Mesendoderm (in vitro differentiated cells): Measurements from ENCODE around the gene PKDREJ.

ENCODE experiments used
- DNase-seq: peaks from one replicate; pipeline ENCODE4 v3.0.0; 2013
- H2AK5ac ChIP-seq: 2 replicates; pipeline ENCODE4 v1.6.1; 2013; ENCODE audit warnings: low read length, inconsistent platforms
- H2BK120ac ChIP-seq: 2 replicates; pipeline ENCODE4 v1.6.1; 2013; ENCODE audit warnings: low read depth, mild to moderate bottlenecking, low read length, moderate library complexity, mixed read lengths
- H2BK15ac ChIP-seq: replicated peaks from 2 replicates; pipeline ENCODE4 v1.6.1; 2013; ENCODE audit warnings: low read depth, mild to moderate bottlenecking, moderate library complexity
- H2BK5ac ChIP-seq: 2 replicates; pipeline ENCODE4 v1.6.1; 2013; ENCODE audit warnings: low read length, inconsistent platforms
- H3K18ac ChIP-seq: 2 replicates; pipeline ENCODE4 v1.6.1; 2013; ENCODE audit warnings: mild to moderate bottlenecking, low read length, mixed read lengths
- H3K23ac ChIP-seq: one replicate; pipeline ENCODE4 v1.6.1; 2013; ENCODE audit warnings: low read length
- H3K27ac ChIP-seq: 2 replicates; pipeline ENCODE4 v1.5.1; 2013; ENCODE audit warnings: low read depth, mild to moderate bottlenecking, inconsistent platforms, low read length, moderate library complexity
- H3K27me3 ChIP-seq: 2 replicates; pipeline ENCODE4 v1.6.1; 2013; ENCODE audit warnings: low read length, control low read depth, mild to moderate bottlenecking, inconsistent platforms; ENCODE audit not compliant: insufficient read depth, poor library complexity
- H3K36me3 ChIP-seq: 2 replicates; pipeline ENCODE4 v1.6.1; 2013; ENCODE audit warnings: low read length, inconsistent platforms; ENCODE audit not compliant: control insufficient read depth, insufficient read depth
- H3K4ac ChIP-seq: one replicate; pipeline ENCODE4 v1.6.1; 2013; ENCODE audit warnings: low read depth, mild to moderate bottlenecking, low read length, moderate library complexity
- H3K4me1 ChIP-seq: 2 replicates; pipeline ENCODE4 v1.6.1; 2013; ENCODE audit warnings: low read depth, low read length, inconsistent platforms; ENCODE audit not compliant: control insufficient read depth
- H3K4me2 ChIP-seq: 2 replicates; pipeline ENCODE4 v1.6.1; 2013; ENCODE audit warnings: low read length
- H3K4me3 ChIP-seq: 2 replicates; pipeline ENCODE4 v1.5.1; 2013; ENCODE audit warnings: mild to moderate bottlenecking, low read length
- H3K56ac ChIP-seq: one replicate; pipeline ENCODE4 v1.6.1; 2013; ENCODE audit warnings: low read length
- H3K79me1 ChIP-seq: 2 replicates; pipeline ENCODE4 v1.6.1; 2013; ENCODE audit warnings: low read length, inconsistent platforms
- H3K79me2 ChIP-seq: 2 replicates; pipeline ENCODE4 v1.6.1; 2013; ENCODE audit warnings: mild to moderate bottlenecking, low read length; ENCODE audit not compliant: control insufficient read depth, insufficient read depth
- H3K9ac ChIP-seq: 2 replicates; pipeline ENCODE4 v1.6.1; 2013; ENCODE audit warnings: low read length, inconsistent platforms
- H4K5ac ChIP-seq: one replicate; pipeline ENCODE4 v1.6.1; 2013; ENCODE audit warnings: low read length
- H4K8ac ChIP-seq: one replicate; pipeline ENCODE4 v1.6.1; 2013; ENCODE audit warnings: low read depth, mild to moderate bottlenecking, control low read depth, low read length, moderate library complexity
- WGBS: extraction: QIAGEN DNeasy Blood & Tissue Kit; methylation state at CpG from one replicate; pipeline ENCODE4 v1.1.7; 2013; ENCODE audit warnings: low lambda C conversion rate, missing lambda C conversion rate; ENCODE audit not compliant: insufficient coverage; ENCODE audit errors: extremely low coverage; 5-methylcytosine and 5-hydroxymethylcytosine counted together

The PKDREJ gene

DNA sequence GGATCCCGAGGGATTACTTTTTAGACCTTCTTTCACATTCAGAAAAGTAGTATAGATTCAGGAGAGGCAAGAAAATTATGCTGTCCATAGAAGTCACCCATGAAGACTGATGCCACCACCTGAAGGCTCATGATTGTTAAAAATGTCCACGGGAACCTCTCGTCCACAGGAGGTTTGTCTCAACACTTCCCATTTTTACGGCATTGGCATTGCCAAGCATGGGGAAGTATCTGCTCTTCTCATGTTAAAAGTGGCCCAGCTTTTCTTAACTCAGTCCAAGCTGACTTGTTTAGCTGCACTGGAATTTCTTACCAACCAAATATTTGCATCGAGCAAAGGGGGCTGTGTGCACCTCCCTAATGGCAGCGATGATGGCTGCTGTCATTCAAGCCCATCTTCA lies 22.6 kb downstream of the PKDREJ start:
- no peak for DNase-seq
- Histone ChIP-seq H3K9ac (no peak overlapping the region), H3K18ac (no peak overlapping the region), H3K4ac (no peak overlapping the region), H3K4me2 (no peak overlapping the region), H2BK120ac (no peak overlapping the region), H3K79me1 (no peaks in the 10 kb centered on the region), H3K56ac (no peak overlapping the region), H2BK15ac (no peak overlapping the region), H3K23ac (no peak overlapping the region), H3K79me2 (no peaks in the 10 kb centered on the region), H4K5ac (no peak overlapping the region), H3K27ac (no peak overlapping the region), H3K4me1 (no peaks in the 10 kb centered on the region), H3K27me3 (no peaks in the 10 kb centered on the region), H3K36me3 (no peaks in the 10 kb centered on the region), H2AK5ac (no peak overlapping the region), H2BK5ac (no peak overlapping the region), H3K4me3 (no peak overlapping the region), H4K8ac (no peak overlapping the region)
- WGBS, result no CpG with 5 or more reads among the region's 6 CpGs

- Histone ChIP-seq H3K36me3 (no peaks in the 10 kb centered on the region), H3K27ac (no peak overlapping the region), H3K4me2 (no peak overlapping the region), H3K79me2 (no peaks in the 10 kb centered on the region), H2AK5ac (no peak overlapping the region), H3K9ac (no peak overlapping the region), H2BK5ac (no peak overlapping the region), H3K79me1 (no peaks in the 10 kb centered on the region), H3K18ac (no peak overlapping the region), H4K5ac (no peak overlapping the region), H3K4ac (no peak overlapping the region), H3K23ac (no peak overlapping the region), H4K8ac (no peak overlapping the region), H2BK120ac (no peak overlapping the region), H2BK15ac (no peak overlapping the region), H3K4me1 (no peaks in the 10 kb centered on the region), H3K56ac (no peak overlapping the region), H3K27me3 (no peaks in the 10 kb centered on the region), H3K4me3 (no peak overlapping the region)
- no peak for DNase-seq
- WGBS, result no CpG with 5 or more reads among the region's 2 CpGs
Observed at GRCh38 chr22:46240073-46240472, 23.1 kb downstream of the PKDREJ start.

DNA sequence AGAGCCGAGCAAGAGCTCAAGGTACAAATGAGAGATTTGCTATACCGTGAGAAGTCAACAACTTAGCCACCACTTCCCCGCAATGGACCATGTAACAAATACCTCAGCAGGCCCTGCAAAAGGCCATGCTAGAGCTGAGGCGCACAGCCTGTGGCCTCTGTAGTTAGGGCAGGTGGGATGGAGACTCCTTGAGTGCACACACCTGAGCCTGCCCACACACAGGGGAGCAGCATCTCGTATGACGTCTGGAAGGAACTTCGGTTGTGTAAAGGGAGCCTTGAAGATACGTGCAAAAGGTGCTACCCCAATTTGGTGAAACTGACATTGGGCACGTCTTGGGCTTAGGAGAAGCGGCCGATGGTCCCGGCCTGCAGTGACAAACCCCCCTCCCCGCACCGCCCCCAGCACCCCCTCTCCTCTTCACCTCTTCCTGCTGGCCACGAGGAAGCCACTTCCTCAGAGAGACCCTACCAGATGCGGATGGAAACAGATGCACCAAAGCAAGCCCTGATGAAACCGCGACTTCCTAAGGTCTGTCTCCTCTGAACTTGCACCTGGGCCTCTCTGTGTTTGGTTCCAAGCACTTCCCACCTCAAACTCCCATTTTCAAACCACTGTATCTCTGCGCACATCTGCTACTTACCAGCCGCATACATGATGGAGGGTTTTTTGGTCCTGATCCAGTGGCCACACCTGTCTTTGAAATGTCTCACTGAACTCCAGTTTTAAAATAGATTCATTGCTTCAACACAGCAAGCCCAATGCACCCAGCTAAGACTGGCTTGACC lies 23.7 kb downstream of the PKDREJ start:
- no peak overlapping the region for H2BK15ac ChIP-seq
- no peak overlapping the region for H3K27ac ChIP-seq
- no peak overlapping the region for H3K23ac ChIP-seq
- H3K4me3 ChIP-seq, result no peak overlapping the region
- DNase-seq, result no peak
- H3K4ac ChIP-seq, result no peak overlapping the region
- no peak overlapping the region for H2AK5ac ChIP-seq
- H3K27me3 ChIP-seq, result no peaks in the 10 kb centered on the region
- H2BK5ac ChIP-seq, result no peak overlapping the region
- H4K8ac ChIP-seq, result no peak overlapping the region
- no peaks in the 10 kb centered on the region for H3K4me1 ChIP-seq
- WGBS, result no CpG with 5 or more reads among the region's 20 CpGs
- H3K79me2 ChIP-seq, result no peaks in the 10 kb centered on the region
- H2BK120ac ChIP-seq, result no peak overlapping the region
- H3K4me2 ChIP-seq, result no peak overlapping the region
- H3K56ac ChIP-seq, result no peak overlapping the region
- H3K18ac ChIP-seq, result no peak overlapping the region
- no peak overlapping the region for H4K5ac ChIP-seq
- no peaks in the 10 kb centered on the region for H3K36me3 ChIP-seq
- no peaks in the 10 kb centered on the region for H3K79me1 ChIP-seq
- no peak overlapping the region for H3K9ac ChIP-seq

DNA sequence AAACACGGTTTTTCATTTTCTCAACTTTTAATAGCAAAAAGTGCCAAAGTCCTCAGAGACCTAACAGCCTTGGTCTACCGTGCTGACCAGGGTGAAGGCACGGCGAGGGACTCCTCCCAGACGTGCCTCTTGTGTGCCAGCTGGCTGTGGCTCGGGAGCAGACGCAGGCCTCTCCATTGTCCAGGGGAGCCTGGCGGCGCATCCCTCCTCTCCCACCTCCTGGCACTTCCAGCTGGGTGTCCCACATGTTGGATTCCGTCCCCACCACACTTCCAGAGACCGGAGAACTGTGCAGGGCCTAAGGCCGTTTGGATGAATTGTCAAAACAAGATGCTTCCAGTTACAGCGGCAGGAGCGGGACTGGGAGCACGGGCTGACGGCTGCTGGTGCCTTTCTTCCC lies 24.6 kb downstream of the PKDREJ start:
- no peak overlapping the region for H3K4me2 ChIP-seq
- H3K23ac ChIP-seq, result no peak overlapping the region
- no peak overlapping the region for H2BK120ac ChIP-seq
- H4K5ac ChIP-seq, result no peak overlapping the region
- no peak overlapping the region for H3K27ac ChIP-seq
- H3K4me1 ChIP-seq, result no peaks in the 10 kb centered on the region
- WGBS, result no CpG with 5 or more reads among the region's 16 CpGs
- no peak overlapping the region for H4K8ac ChIP-seq
- no peak overlapping the region for H3K18ac ChIP-seq
- no peak overlapping the region for H3K4me3 ChIP-seq
- H2BK5ac ChIP-seq, result no peak overlapping the region
- H3K36me3 ChIP-seq, result no peaks in the 10 kb centered on the region
- no peak overlapping the region for H3K9ac ChIP-seq
- DNase-seq, result no peak
- H3K56ac ChIP-seq, result no peak overlapping the region
- no peak overlapping the region for H2AK5ac ChIP-seq
- no peak overlapping the region for H2BK15ac ChIP-seq
- H3K79me1 ChIP-seq, result no peaks in the 10 kb centered on the region
- no peaks in the 10 kb centered on the region for H3K79me2 ChIP-seq
- no peaks in the 10 kb centered on the region for H3K27me3 ChIP-seq
- H3K4ac ChIP-seq, result no peak overlapping the region

DNA sequence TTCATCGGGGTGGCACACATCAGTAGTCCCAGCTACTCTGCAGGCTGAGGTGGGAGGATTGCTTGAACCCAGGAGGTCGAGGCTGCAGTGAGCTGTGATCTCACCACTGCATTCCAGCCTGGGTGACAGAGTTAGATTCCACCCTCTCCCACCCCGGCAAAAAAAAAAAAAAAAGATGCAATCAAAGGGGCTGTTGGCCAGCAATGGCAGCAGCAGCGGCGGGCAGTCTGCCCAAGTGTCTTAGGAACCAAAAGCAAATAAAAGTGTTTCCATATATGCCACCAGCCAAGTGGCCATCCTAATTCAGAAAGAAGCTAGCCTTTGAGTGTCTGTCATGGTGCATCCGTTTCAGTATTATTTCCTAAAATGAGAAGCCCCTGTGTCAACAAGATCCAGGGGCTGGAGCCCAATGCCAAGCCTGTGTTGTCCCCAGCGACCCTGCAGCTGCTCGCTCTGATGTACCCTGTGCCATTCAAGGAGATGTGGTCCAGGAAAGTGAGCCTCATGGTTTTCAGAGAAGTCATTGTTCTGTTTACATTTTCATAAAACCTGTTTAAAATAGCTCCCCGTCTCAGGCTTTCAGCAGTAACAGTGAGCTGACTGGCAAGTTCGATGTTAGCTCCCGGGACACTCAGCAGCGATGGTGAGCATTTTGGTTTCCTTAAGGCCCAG lies 25.6 kb downstream of the PKDREJ start:
- Histone ChIP-seq H2AK5ac (no peak overlapping the region), H2BK120ac (no peak overlapping the region), H3K56ac (no peak overlapping the region), H3K4me3 (no peak overlapping the region), H2BK5ac (no peak overlapping the region), H3K79me1 (no peaks in the 10 kb centered on the region), H4K5ac (no peak overlapping the region), H3K4me1 (no peaks in the 10 kb centered on the region), H3K27ac (no peak overlapping the region), H3K27me3 (no peaks in the 10 kb centered on the region), H4K8ac (no peak overlapping the region), H3K79me2 (no peaks in the 10 kb centered on the region), H3K9ac (no peak overlapping the region), H3K36me3 (no peaks in the 10 kb centered on the region), H2BK15ac (no peak overlapping the region), H3K4me2 (no peak overlapping the region), H3K4ac (no peak overlapping the region), H3K23ac (no peak overlapping the region), H3K18ac (no peak overlapping the region)
- WGBS, result no CpG with 5 or more reads among the region's 12 CpGs
- DNase-seq, result no peak
